ENCODE measurements around the gene DSG2. TPM values are rescaled to one million over a fixed set of nuclear protein-coding genes. Genes with fewer than 3 reads are reported as not detected.

The DSG2 gene
- total RNA-seq, 1 donor from 2014 or later = 8.2 TPM

DNA sequence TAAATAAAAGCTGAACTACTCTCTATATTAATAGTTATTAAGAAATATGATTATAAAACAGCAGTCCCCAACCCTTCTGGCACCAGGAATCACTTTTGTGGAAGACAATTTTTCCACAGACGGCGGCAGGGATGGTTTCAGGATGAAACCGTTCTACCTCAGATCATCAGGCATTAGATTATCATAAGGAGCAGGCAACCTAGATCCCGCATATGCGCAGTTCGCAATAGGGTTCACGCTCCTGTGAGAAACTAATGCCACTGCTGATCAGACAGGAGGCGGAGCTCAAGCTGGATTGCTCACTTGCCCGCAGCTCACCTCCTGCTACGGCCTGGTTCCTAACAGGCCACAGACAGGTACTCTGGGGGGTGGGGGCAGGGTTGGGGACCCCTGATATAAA, 19.3 kb upstream of the DSG2 start:
- no peaks in the 10 kb centered on the region for H3K36me3 Mint-ChIP-seq (ENCODE audit: unreplicated experiment)
- no peak overlapping the region for H3K4me3 Mint-ChIP-seq (ENCODE audit: unreplicated experiment)
- H3K27me3 Mint-ChIP-seq (ENCODE audit: unreplicated experiment) = no peaks in the 10 kb centered on the region
- H3K4me1 Mint-ChIP-seq (ENCODE audit: low read depth, unreplicated experiment) = peaks cover 3% of the 10 kb centered on the region
- H3K27ac Mint-ChIP-seq (ENCODE audit: unreplicated experiment) = no peak overlapping the region
- no peaks in the 10 kb centered on the region for H3K9me3 Mint-ChIP-seq (ENCODE audit: unreplicated experiment)
- no peak for DNase-seq
- TF ChIP-seq, protein P1, sequence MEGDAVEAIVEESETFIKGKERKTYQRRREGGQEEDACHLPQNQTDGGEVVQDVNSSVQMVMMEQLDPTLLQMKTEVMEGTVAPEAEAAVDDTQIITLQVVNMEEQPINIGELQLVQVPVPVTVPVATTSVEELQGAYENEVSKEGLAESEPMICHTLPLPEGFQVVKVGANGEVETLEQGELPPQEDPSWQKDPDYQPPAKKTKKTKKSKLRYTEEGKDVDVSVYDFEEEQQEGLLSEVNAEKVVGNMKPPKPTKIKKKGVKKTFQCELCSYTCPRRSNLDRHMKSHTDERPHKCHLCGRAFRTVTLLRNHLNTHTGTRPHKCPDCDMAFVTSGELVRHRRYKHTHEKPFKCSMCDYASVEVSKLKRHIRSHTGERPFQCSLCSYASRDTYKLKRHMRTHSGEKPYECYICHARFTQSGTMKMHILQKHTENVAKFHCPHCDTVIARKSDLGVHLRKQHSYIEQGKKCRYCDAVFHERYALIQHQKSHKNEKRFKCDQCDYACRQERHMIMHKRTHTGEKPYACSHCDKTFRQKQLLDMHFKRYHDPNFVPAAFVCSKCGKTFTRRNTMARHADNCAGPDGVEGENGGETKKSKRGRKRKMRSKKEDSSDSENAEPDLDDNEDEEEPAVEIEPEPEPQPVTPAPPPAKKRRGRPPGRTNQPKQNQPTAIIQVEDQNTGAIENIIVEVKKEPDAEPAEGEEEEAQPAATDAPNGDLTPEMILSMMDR (IDR thresholded peaks at IDR 0.05; ENCODE audit: partially characterized antibody, unreplicated experiment) = no peak

DNA sequence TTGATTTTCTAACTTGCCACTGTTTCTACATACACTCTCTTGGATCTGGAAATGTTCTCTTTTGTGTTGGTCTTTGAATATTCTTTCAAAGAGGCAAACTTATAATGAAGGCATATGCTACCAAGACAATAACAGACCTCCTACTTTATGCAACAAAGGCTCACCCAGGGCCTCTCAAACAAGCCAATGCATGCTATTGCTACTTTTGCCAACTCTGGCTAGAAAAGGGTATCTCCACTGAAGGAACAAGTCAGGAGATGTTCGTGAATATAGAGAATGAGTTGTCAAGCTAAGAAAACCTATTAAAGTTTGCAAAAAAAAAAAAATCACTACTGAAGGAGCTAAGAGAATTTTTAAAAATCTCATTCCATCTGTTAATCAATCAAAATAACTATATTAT, 15.9 kb upstream of the DSG2 start:
- H3K27me3 Mint-ChIP-seq (ENCODE audit: unreplicated experiment) = no peaks in the 10 kb centered on the region
- no peak overlapping the region for H3K4me3 Mint-ChIP-seq (ENCODE audit: unreplicated experiment)
- H3K27ac Mint-ChIP-seq (ENCODE audit: unreplicated experiment) = no peak overlapping the region
- no peaks in the 10 kb centered on the region for H3K9me3 Mint-ChIP-seq (ENCODE audit: unreplicated experiment)
- TF ChIP-seq, protein P1 (IDR thresholded peaks at IDR 0.05; ENCODE audit: partially characterized antibody, unreplicated experiment) = no peak
- H3K4me1 Mint-ChIP-seq (ENCODE audit: low read depth, unreplicated experiment) = peaks cover 7% of the 10 kb centered on the region
- no peaks in the 10 kb centered on the region for H3K36me3 Mint-ChIP-seq (ENCODE audit: unreplicated experiment)
- no peak for DNase-seq

- Mint-ChIP-seq H3K9me3 (ENCODE audit: unreplicated experiment) (no peaks in the 10 kb centered on the region), H3K4me1 (ENCODE audit: low read depth, unreplicated experiment) (peaks cover 7% of the 10 kb centered on the region), H3K27me3 (ENCODE audit: unreplicated experiment) (no peaks in the 10 kb centered on the region), H3K27ac (ENCODE audit: unreplicated experiment) (no peak overlapping the region), H3K36me3 (ENCODE audit: unreplicated experiment) (no peaks in the 10 kb centered on the region), H3K4me3 (ENCODE audit: unreplicated experiment) (no peak overlapping the region)
- TF ChIP-seq, protein P1 (IDR thresholded peaks at IDR 0.05; ENCODE audit: partially characterized antibody, unreplicated experiment) = no peak
- no peak for DNase-seq
Measured at GRCh38 chr18:31483396-31483795, 14.6 kb upstream of the DSG2 start.

DNA sequence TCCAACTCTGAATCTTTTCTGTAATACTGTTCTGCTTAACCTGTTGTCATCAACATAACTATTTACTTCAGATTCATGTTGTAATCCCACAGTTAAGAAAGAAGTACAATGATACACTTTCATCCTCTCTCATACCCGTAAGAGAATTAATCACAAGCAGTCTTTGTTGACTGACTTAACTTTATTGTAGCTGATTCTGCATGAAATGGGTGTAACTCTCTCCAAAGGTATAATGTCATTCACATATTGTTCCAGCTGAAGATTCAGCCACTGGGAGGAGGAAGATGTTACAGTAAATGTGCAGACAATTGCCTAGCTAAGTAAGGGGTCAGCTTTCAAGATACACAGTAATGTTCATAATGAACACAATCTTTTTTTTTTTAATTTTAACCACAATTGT, 13.5 kb upstream of the DSG2 start:
- no peaks in the 10 kb centered on the region for H3K27me3 Mint-ChIP-seq (ENCODE audit: unreplicated experiment)
- no peak overlapping the region for H3K4me3 Mint-ChIP-seq (ENCODE audit: unreplicated experiment)
- no peaks in the 10 kb centered on the region for H3K9me3 Mint-ChIP-seq (ENCODE audit: unreplicated experiment)
- H3K4me1 Mint-ChIP-seq (ENCODE audit: low read depth, unreplicated experiment) = peaks cover 7% of the 10 kb centered on the region
- no peak overlapping the region for H3K27ac Mint-ChIP-seq (ENCODE audit: unreplicated experiment)
- no peak for DNase-seq
- H3K36me3 Mint-ChIP-seq (ENCODE audit: unreplicated experiment) = peaks cover 4% of the 10 kb centered on the region
- TF ChIP-seq, protein P1 (IDR thresholded peaks at IDR 0.05; ENCODE audit: partially characterized antibody, unreplicated experiment) = no peak

GRCh38 chr18:31486165-31486564, 11.8 kb upstream of the DSG2 start:
- DNase-seq = no peak
- peaks cover 7% of the 10 kb centered on the region for H3K36me3 Mint-ChIP-seq (ENCODE audit: unreplicated experiment)
- no peak overlapping the region for H3K27ac Mint-ChIP-seq (ENCODE audit: unreplicated experiment)
- H3K4me1 Mint-ChIP-seq (ENCODE audit: low read depth, unreplicated experiment) = peaks cover 7% of the 10 kb centered on the region
- TF ChIP-seq, protein P1 (IDR thresholded peaks at IDR 0.05; ENCODE audit: partially characterized antibody, unreplicated experiment) = no peak
- no peaks in the 10 kb centered on the region for H3K27me3 Mint-ChIP-seq (ENCODE audit: unreplicated experiment)
- H3K4me3 Mint-ChIP-seq (ENCODE audit: unreplicated experiment) = no peak overlapping the region
- no peaks in the 10 kb centered on the region for H3K9me3 Mint-ChIP-seq (ENCODE audit: unreplicated experiment)
